AG09319 (cell line): ENCODE data around the gene UBXN10.

Experiments used
- DNase-seq: peaks from one replicate; pipeline ENCODE4 v3.0.0-alpha.2; 2010; ENCODE audit warnings: low read depth; ENCODE audit errors: extremely low read depth
- TF ChIP-seq, protein P1 (sequence below): IDR thresholded peaks from 2 replicates; pipeline ENCODE4 v1.5.1; 2011; ENCODE audit warnings: low read depth, mild to moderate bottlenecking, inconsistent platforms, low read length, moderate library complexity

The UBXN10 gene

DNA sequence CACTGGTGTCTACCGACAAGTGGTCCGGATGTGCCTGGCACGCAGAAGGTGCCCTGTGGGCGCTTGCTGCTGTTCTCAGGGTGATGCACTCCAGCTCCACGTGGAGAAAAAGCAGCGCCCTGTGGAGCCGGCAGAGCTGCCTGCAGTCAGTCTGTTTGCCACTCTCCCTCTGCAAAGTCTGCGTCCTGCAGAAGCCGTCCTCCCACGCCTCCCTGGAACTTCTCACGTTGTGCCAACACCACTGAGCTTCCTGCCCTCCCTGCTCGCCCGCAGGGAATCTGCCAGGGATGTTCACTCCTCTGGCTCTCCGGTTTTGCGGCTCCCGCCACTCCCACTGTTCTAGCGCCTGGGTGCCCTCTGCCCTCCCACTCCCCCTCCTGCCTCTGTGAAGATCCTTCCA is 19.8 kb upstream of the UBXN10 start:
- DNase-seq: no peak
- TF ChIP-seq, protein P1, sequence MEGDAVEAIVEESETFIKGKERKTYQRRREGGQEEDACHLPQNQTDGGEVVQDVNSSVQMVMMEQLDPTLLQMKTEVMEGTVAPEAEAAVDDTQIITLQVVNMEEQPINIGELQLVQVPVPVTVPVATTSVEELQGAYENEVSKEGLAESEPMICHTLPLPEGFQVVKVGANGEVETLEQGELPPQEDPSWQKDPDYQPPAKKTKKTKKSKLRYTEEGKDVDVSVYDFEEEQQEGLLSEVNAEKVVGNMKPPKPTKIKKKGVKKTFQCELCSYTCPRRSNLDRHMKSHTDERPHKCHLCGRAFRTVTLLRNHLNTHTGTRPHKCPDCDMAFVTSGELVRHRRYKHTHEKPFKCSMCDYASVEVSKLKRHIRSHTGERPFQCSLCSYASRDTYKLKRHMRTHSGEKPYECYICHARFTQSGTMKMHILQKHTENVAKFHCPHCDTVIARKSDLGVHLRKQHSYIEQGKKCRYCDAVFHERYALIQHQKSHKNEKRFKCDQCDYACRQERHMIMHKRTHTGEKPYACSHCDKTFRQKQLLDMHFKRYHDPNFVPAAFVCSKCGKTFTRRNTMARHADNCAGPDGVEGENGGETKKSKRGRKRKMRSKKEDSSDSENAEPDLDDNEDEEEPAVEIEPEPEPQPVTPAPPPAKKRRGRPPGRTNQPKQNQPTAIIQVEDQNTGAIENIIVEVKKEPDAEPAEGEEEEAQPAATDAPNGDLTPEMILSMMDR: no peak

DNA sequence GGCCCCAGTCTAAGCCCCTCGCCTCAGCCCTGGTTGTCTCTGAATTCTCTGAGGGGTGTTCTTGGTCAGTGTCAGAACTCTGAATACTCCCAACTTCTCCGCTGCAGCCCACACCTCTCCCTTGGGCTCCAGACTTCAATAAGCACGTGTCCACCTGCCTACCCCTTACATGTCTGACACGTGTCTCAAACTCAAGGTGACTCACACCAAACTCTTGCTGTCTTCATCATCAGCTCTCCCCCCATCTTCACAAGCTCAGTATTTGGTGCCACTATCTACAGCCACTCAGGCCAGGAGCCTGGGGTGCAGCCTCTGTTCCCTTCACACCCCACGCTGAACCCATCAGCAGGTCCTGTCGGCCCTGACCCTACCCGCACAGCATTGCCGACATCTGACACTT is 18.8 kb upstream of the UBXN10 start:
- no peak for DNase-seq
- TF ChIP-seq, protein P1: no peak

DNA sequence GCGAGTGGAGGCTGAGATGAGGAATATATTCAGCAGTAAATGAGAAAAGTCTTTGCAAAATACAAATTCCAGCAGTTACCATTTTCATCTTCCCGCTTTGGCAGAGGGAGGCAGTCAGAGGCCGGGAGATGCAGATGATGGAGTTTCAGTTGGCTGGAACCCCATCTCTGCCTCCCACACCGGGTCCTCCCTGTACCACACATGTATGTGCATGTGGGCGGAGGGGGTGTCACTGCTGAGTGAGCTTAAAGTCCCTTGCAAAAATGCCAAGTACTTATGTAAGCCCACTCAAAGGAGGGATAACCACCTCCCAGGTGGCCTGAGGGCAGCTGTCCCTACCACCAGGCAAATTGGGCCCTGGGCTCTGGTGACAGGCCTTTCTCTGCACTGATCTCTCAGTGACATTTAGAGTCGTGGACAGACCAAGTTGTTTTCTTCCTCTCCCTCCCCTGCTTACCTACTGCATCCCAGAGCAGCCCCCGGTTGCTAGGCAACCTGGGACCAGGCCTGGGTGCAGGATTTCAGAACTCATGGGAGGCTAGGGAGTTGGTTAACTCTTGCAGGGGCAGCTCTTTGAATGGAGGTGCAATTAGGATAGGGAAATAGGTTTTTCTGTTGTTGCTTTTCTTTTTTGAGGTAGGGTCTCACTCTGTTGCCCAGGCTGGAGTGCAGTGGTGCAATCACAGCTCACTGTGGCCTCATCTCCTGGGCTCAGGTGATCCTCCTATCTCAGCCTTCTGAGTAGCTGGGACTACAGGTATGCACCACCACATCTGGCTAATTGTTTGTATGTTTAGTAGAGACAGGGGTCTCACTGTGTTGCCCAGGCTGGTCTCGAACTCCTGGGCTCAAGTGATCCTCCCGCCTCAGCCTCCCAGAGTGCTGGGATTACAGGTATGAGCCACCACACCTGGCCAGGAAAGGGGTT is 17.1 kb upstream of the UBXN10 start:
- TF ChIP-seq, protein P1: no peak
- no peak for DNase-seq

DNA sequence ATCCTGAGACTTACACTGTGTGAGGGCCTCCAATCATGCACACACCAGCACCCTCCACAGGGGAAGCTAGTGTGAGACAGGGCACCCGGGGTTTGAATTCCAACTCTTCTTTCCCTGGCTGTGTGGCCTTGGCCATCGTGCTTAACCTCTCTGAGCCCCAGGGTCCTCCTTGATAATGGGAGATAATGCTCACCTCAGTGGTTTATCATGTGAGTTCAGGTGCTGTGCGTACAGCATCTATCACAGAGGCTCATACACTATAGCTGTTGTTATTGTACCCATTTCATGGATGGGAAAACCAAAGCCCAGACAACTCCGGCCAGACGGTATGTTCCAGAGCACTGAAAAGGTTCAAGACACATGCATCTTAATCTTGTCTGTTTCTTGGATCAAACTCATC is 16.0 kb upstream of the UBXN10 start:
- TF ChIP-seq, protein P1: no peak
- no peak for DNase-seq

DNA sequence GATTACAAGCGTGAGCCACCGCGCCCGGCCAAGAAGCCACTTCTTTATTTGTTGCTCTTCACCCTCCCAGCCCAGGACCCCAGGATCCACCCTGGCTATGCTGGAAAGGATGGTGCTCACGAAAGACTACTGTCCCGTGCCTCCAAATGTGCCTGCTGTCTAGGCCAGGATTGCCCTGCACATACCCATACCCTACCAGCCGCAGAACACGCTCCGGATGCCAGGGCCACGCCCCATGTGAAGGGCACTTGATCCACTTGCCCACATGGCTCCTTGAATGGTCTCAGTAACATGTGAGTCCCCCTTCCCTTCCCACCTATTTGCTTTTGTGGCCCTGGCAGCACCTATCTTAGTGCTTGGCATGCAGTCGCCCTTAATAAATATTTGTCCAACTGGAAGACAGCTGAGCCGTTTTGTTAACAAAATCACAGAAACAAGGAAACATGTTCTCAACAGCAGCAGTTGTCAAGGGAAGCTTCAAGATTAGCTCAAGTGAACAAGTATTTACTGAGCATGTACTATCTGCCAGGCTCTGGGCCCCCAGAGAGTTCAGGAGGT is 13.8 kb upstream of the UBXN10 start:
- DNase-seq: no peak
- TF ChIP-seq, protein P1: no peak

DNA sequence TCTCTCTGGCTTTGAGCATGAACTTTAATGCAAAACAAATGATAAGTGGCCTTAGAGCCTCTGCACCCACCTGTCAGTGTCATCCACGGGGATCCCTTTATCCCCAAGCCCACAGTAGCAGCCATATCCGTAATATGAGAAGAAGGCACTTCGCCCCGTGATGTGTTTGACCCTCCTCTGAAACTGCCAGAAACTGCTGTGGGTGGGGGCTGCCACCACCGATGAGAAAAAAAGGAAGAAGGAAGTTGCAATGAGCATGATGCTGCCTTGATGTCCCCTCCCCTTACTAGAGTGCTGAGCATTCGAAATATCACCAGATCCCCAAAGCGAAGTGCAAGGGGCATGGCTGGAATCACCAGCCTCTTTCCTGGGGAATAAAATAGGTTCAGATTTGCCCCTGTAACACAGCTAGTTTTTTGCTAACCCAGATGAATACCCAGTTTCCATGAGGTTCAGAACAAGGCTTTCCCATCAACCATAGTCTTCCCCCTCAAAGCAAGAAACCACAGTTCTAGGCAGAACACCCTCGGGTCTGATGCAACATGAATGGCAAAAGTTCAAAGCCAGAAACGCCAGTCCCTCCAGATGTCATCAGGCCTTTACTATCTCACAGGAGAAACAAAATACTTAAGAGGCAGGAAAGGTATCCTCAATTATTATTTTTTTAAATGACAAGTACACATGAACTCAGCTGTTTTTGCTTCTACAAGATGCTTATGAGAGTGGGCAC is 10.8 kb upstream of the UBXN10 start:
- no peak for DNase-seq
- TF ChIP-seq, protein P1: no peak
